Uterus (tissue), 2 donors: ENCODE measurements around the gene RNF157.
"Not testable (repeated sequence)": the region's sequence is repeated elsewhere in the genome, so short reads cannot be mapped to it uniquely, and the experiment has no call there.

Experiments used
- POLR2A ChIP-seq, 2 donors: fragments of 450-650 bp; IDR thresholded peaks; one replicate each; pipeline ENCODE4 v1.6.1; 2016; ENCODE audit warnings: antibody characterized with exemption in 2 of 2, mild to moderate bottlenecking in 1 of 2, moderate library complexity in 1 of 2
- TF ChIP-seq, protein P1 (sequence below), 4 experiments: fragments of 200-600 bp in 2 of 4; fragments of 450-650 bp in 2 of 4; sonication (generic) in 2 of 4; IDR thresholded peaks; one replicate each; pipeline ENCODE4 v1.5.1; 2016 to 2019; ENCODE audit warnings: antibody characterized with exemption in 4 of 4, mild to moderate bottlenecking in 2 of 4, moderate library complexity in 1 of 4

DNA sequence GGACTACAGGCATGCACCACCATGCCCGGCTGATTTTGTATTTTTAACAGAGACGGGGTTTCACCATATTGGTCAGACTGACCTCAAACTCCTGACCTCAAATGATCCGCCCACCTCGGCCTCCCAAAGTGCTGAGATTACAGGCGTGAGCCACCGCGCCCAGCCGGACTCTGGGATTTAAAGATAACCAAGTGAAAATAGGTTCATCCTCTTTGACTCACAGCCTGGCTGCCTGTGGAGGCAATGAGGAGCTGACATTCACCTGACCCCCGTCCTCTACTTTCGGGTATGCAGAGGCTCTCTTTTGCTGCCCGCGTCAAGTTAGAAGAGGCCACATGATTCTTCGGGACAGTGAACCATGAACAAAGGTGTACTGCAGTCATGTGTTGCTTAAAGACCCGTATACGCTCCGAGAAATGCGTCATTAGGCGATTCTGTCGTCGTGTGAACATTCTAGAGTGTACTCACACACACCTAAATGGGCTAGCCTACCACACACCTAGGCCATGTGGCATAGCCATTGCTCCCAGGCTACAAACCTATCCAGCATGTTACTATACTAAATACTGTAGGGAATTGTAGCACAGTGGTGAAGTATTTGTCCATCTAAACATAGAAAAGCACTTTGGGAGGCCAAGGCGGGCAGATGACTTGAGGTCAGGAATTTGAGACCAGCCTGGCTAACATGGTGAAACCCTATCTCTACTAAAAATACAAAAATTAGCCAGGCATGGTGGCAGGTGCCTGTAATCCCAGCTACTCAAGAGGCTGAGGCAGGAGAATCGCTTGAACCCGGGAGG, 12.9 kb upstream of the RNF157 start:
- TF ChIP-seq, protein P1, sequence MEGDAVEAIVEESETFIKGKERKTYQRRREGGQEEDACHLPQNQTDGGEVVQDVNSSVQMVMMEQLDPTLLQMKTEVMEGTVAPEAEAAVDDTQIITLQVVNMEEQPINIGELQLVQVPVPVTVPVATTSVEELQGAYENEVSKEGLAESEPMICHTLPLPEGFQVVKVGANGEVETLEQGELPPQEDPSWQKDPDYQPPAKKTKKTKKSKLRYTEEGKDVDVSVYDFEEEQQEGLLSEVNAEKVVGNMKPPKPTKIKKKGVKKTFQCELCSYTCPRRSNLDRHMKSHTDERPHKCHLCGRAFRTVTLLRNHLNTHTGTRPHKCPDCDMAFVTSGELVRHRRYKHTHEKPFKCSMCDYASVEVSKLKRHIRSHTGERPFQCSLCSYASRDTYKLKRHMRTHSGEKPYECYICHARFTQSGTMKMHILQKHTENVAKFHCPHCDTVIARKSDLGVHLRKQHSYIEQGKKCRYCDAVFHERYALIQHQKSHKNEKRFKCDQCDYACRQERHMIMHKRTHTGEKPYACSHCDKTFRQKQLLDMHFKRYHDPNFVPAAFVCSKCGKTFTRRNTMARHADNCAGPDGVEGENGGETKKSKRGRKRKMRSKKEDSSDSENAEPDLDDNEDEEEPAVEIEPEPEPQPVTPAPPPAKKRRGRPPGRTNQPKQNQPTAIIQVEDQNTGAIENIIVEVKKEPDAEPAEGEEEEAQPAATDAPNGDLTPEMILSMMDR (IDR thresholded peaks at IDR 0.05) = not testable (repeated sequence)
- not testable (repeated sequence) for TF ChIP-seq POLR2A (IDR thresholded peaks at IDR 0.05)
